GM19463 (cell line): ENCODE data around the gene TLNRD1.

Source experiments
- ATAC-seq: cut with Tn5 transposase; IDR thresholded peaks from one replicate; pipeline ENCODE4 v1.9.1; 2021; ENCODE audit warnings: mild to moderate bottlenecking, moderate library complexity; ENCODE audit not compliant: unreplicated experiment

TLNRD1 gene

GRCh38 chr15:81025721-81026370, 25.1 kb downstream of the TLNRD1 start:
- ATAC-seq = no peak

GRCh38 chr15:81026836-81027599, 26.3 kb downstream of the TLNRD1 start:
- ATAC-seq = no peak

- ATAC-seq = no peak
These were observed 28.9 kb downstream of the TLNRD1 start for GRCh38 chr15:81029414-81030300.

GRCh38 chr15:81030301-81030750, 29.6 kb downstream of the TLNRD1 start:
- ATAC-seq = no peak

- ATAC-seq = no peak
These were observed 30.5 kb downstream of the TLNRD1 start for GRCh38 chr15:81031203-81031602.

GRCh38 chr15:81032355-81032754, 31.6 kb downstream of the TLNRD1 start:
- ATAC-seq = no peak

- no peak for ATAC-seq
These were observed 32.1 kb downstream of the TLNRD1 start for GRCh38 chr15:81032818-81033217.

- ATAC-seq = no peak
These were observed 32.8 kb downstream of the TLNRD1 start for GRCh38 chr15:81033508-81033907.

GRCh38 chr15:81037952-81038743, 37.4 kb downstream of the TLNRD1 start:
- no peak for ATAC-seq

- ATAC-seq = no peak
These were observed 38.4 kb downstream of the TLNRD1 start for GRCh38 chr15:81038975-81039607.

GRCh38 chr15:81040757-81041156, 40.0 kb downstream of the TLNRD1 start:
- no peak for ATAC-seq

- ATAC-seq = no peak
These were observed 42.7 kb downstream of the TLNRD1 start for GRCh38 chr15:81043281-81043934.

- no peak for ATAC-seq
These were observed 43.3 kb downstream of the TLNRD1 start for GRCh38 chr15:81043935-81044575.

GRCh38 chr15:81046290-81046689, 45.6 kb downstream of the TLNRD1 start:
- ATAC-seq = no peak

- no peak for ATAC-seq
These were observed 47.2 kb downstream of the TLNRD1 start for GRCh38 chr15:81047928-81048327.

- no peak for ATAC-seq
These were observed 49.1 kb downstream of the TLNRD1 start for GRCh38 chr15:81049835-81050234.

- ATAC-seq = no peak
These were observed 49.5 kb downstream of the TLNRD1 start for GRCh38 chr15:81050259-81050658.

GRCh38 chr15:81050805-81051204, 50.1 kb downstream of the TLNRD1 start:
- no peak for ATAC-seq

GRCh38 chr15:81052046-81052445, 51.3 kb downstream of the TLNRD1 start:
- ATAC-seq = no peak
